ENCODE measurements around the gene MRPL51.
"Not testable (repeated sequence)": the region's sequence is repeated elsewhere in the genome, so short reads cannot be mapped to it uniquely, and the experiment has no call there.

The MRPL51 gene

DNA sequence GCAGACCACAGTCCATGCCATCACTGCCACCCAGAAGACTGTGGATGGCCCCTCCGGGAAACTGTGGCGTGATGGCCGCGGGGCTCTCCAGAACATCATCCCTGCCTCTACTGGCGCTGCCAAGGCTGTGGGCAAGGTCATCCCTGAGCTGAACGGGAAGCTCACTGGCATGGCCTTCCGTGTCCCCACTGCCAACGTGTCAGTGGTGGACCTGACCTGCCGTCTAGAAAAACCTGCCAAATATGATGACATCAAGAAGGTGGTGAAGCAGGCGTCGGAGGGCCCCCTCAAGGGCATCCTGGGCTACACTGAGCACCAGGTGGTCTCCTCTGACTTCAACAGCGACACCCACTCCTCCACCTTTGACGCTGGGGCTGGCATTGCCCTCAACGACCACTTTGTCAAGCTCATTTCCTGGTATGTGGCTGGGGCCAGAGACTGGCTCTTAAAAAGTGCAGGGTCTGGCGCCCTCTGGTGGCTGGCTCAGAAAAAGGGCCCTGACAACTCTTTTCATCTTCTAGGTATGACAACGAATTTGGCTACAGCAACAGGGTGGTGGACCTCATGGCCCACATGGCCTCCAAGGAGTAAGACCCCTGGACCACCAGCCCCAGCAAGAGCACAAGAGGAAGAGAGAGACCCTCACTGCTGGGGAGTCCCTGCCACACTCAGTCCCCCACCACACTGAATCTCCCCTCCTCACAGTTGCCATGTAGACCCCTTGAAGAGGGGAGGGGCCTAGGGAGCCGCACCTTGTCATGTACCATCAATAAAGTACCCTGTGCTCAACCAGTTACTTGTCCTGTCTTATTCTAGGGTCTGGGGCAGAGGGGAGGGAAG, 44.7 kb upstream of the MRPL51 start:
- not testable (repeated sequence) for H3K9me3 ChIP-seq (ENCODE audit: insufficient read depth, low read depth, low read length); H3K4me2 ChIP-seq (ENCODE audit: low read length); H2BK5ac ChIP-seq (ENCODE audit: low read depth, low read length, poor library complexity); H3K4ac ChIP-seq (ENCODE audit: low read depth, low read length); H2BK12ac ChIP-seq (ENCODE audit: low read length); H3K23ac ChIP-seq (ENCODE audit: low read length); H2AK5ac ChIP-seq (ENCODE audit: low read length); H4K12ac ChIP-seq (ENCODE audit: low read depth, low read length); H3K27me3 ChIP-seq (ENCODE audit: insufficient read depth, low read length); H3K18ac ChIP-seq (ENCODE audit: low read length); H3K4me3 ChIP-seq (ENCODE audit: low read depth, low read length); H2BK120ac ChIP-seq (ENCODE audit: insufficient read depth, low read length, poor library complexity); H4K8ac ChIP-seq (ENCODE audit: low read depth, low read length); H4K91ac ChIP-seq (ENCODE audit: low read depth, low read length); H3K27ac ChIP-seq (ENCODE audit: low read depth, low read length); H3K14ac ChIP-seq (ENCODE audit: low read length); H3K9ac ChIP-seq (ENCODE audit: low read length); H2AFZ ChIP-seq (ENCODE audit: insufficient read depth, low read length, poor library complexity)
- H3K79me1 ChIP-seq (ENCODE audit: low read length): peaks cover 26% of the 10 kb centered on the region
- peaks cover 37 to 41% of the 10 kb centered on the region in 2 experiments for H3K36me3 ChIP-seq (ENCODE audit: control insufficient read depth in 1 of 2, insufficient read depth in 2 of 2, low read length in 2 of 2)
- peak; percentile 75 to 89 for DNase-seq
- peaks cover 19 to 26% of the 10 kb centered on the region in 2 experiments for H3K4me1 ChIP-seq (ENCODE audit: control insufficient read depth in 1 of 2, insufficient read depth in 2 of 2, low read length in 2 of 2)
- WGBS (ENCODE audit: extremely low coverage, insufficient coverage, insufficient read length): no CpG with 5 or more reads among the region's 17 CpGs
- peaks cover 22% of the 10 kb centered on the region for H3K79me2 ChIP-seq (ENCODE audit: control insufficient read depth, insufficient read depth, low read length, poor library complexity)

DNA sequence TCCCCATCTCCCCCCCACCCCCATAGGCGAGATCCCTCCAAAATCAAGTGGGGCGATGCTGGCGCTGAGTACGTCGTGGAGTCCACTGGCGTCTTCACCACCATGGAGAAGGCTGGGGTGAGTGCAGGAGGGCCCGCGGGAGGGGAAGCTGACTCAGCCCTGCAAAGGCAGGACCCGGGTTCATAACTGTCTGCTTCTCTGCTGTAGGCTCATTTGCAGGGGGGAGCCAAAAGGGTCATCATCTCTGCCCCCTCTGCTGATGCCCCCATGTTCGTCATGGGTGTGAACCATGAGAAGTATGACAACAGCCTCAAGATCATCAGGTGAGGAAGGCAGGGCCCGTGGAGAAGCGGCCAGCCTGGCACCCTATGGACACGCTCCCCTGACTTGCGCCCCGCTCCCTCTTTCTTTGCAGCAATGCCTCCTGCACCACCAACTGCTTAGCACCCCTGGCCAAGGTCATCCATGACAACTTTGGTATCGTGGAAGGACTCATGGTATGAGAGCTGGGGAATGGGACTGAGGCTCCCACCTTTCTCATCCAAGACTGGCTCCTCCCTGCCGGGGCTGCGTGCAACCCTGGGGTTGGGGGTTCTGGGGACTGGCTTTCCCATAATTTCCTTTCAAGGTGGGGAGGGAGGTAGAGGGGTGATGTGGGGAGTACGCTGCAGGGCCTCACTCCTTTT, 44.0 kb upstream of the MRPL51 start:
- Histone ChIP-seq H3K14ac (ENCODE audit: low read length) (no peak overlapping the region), H3K79me2 (ENCODE audit: control insufficient read depth, insufficient read depth, low read length, poor library complexity) (peaks cover 22% of the 10 kb centered on the region), H3K4me3 (ENCODE audit: low read depth, low read length) (peak overlapping the region; percentile 13), H4K91ac (ENCODE audit: low read depth, low read length) (no peak overlapping the region), H3K36me3 (ENCODE audit: control insufficient read depth in 1 of 2, insufficient read depth in 2 of 2, low read length in 2 of 2) (peaks cover 37 to 41% of the 10 kb centered on the region in 2 experiments), H2AK5ac (ENCODE audit: low read length) (no peak overlapping the region), H3K27me3 (ENCODE audit: insufficient read depth, low read length) (no peaks in the 10 kb centered on the region), H2AFZ (ENCODE audit: insufficient read depth, low read length, poor library complexity) (no peak overlapping the region), H3K9me3 (ENCODE audit: insufficient read depth, low read depth, low read length) (peaks cover 1% of the 10 kb centered on the region), H4K12ac (ENCODE audit: low read depth, low read length) (no peak overlapping the region), H2BK5ac (ENCODE audit: low read depth, low read length, poor library complexity) (no peak overlapping the region), H3K9ac (ENCODE audit: low read length) (no peak overlapping the region), H3K79me1 (ENCODE audit: low read length) (peaks cover 31% of the 10 kb centered on the region), H3K4me2 (ENCODE audit: low read length) (peak overlapping the region; percentile 76), H3K23ac (ENCODE audit: low read length) (no peak overlapping the region), H3K4me1 (ENCODE audit: control insufficient read depth in 1 of 2, insufficient read depth in 2 of 2, low read length in 2 of 2) (peaks cover 25 to 29% of the 10 kb centered on the region in 2 experiments), H3K4ac (ENCODE audit: low read depth, low read length) (no peak overlapping the region), H2BK12ac (ENCODE audit: low read length) (no peak overlapping the region), H3K18ac (ENCODE audit: low read length) (no peak overlapping the region), H3K27ac (ENCODE audit: low read depth, low read length) (no peak overlapping the region), H2BK120ac (ENCODE audit: insufficient read depth, low read length, poor library complexity) (no peak overlapping the region), H4K8ac (ENCODE audit: low read depth, low read length) (no peak overlapping the region)
- WGBS (ENCODE audit: extremely low coverage, insufficient coverage, insufficient read length): no CpG with 5 or more reads among the region's 19 CpGs
- DNase-seq: no peak

DNA sequence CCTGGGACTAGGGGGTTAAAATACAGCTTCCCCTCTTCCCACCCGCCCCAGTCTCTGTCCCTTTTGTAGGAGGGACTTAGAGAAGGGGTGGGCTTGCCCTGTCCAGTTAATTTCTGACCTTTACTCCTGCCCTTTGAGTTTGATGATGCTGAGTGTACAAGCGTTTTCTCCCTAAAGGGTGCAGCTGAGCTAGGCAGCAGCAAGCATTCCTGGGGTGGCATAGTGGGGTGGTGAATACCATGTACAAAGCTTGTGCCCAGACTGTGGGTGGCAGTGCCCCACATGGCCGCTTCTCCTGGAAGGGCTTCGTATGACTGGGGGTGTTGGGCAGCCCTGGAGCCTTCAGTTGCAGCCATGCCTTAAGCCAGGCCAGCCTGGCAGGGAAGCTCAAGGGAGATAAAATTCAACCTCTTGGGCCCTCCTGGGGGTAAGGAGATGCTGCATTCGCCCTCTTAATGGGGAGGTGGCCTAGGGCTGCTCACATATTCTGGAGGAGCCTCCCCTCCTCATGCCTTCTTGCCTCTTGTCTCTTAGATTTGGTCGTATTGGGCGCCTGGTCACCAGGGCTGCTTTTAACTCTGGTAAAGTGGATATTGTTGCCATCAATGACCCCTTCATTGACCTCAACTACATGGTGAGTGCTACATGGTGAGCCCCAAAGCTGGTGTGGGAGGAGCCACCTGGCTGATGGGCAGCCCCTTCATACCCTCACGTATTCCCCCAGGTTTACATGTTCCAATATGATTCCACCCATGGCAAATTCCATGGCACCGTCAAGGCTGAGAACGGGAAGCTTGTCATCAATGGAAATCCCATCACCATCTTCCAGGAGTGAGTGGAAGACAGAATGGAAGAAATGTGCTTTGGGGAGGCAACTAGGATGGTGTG, 43.1 kb upstream of the MRPL51 start:
- Histone ChIP-seq H2AK5ac (ENCODE audit: low read length) (no peak overlapping the region), H4K91ac (ENCODE audit: low read depth, low read length) (no peak overlapping the region), H3K79me2 (ENCODE audit: control insufficient read depth, insufficient read depth, low read length, poor library complexity) (peaks cover 22% of the 10 kb centered on the region), H3K27me3 (ENCODE audit: insufficient read depth, low read length) (no peaks in the 10 kb centered on the region), H3K79me1 (ENCODE audit: low read length) (peaks cover 32% of the 10 kb centered on the region), H3K18ac (ENCODE audit: low read length) (peak overlapping the region; percentile 42), H3K9ac (ENCODE audit: low read length) (peak overlapping the region; percentile 72), H3K4me2 (ENCODE audit: low read length) (peak overlapping the region; percentile 76), H4K12ac (ENCODE audit: low read depth, low read length) (no peak overlapping the region), H3K4ac (ENCODE audit: low read depth, low read length) (peak overlapping the region; percentile 30), H2BK120ac (ENCODE audit: insufficient read depth, low read length, poor library complexity) (no peak overlapping the region), H4K8ac (ENCODE audit: low read depth, low read length) (no peak overlapping the region), H3K4me1 (ENCODE audit: control insufficient read depth in 1 of 2, insufficient read depth in 2 of 2, low read length in 2 of 2) (peaks cover 21 to 24% of the 10 kb centered on the region in 2 experiments), H3K14ac (ENCODE audit: low read length) (no peak overlapping the region), H3K27ac (ENCODE audit: low read depth, low read length) (peak overlapping the region; percentile 93), H2BK12ac (ENCODE audit: low read length) (no peak overlapping the region), H2BK5ac (ENCODE audit: low read depth, low read length, poor library complexity) (no peak overlapping the region), H3K23ac (ENCODE audit: low read length) (no peak overlapping the region), H2AFZ (ENCODE audit: insufficient read depth, low read length, poor library complexity) (no peak overlapping the region), H3K9me3 (ENCODE audit: insufficient read depth, low read depth, low read length) (peaks cover 1% of the 10 kb centered on the region), H3K36me3 (ENCODE audit: control insufficient read depth in 1 of 2, insufficient read depth in 2 of 2, low read length in 2 of 2) (peaks cover 38 to 39% of the 10 kb centered on the region in 2 experiments), H3K4me3 (ENCODE audit: low read depth, low read length) (peak overlapping the region; percentile 96)
- no peak for DNase-seq
- no CpG with 5 or more reads among the region's 10 CpGs for WGBS (ENCODE audit: extremely low coverage, insufficient coverage, insufficient read length)

DNA sequence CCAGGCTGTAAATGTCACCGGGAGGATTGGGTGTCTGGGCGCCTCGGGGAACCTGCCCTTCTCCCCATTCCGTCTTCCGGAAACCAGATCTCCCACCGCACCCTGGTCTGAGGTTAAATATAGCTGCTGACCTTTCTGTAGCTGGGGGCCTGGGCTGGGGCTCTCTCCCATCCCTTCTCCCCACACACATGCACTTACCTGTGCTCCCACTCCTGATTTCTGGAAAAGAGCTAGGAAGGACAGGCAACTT, 42.6 kb upstream of the MRPL51 start:
- H3K4ac ChIP-seq (ENCODE audit: low read depth, low read length): peak overlapping the region; percentile 95
- peak overlapping the region; percentile 98 for H3K9ac ChIP-seq (ENCODE audit: low read length)
- H4K91ac ChIP-seq (ENCODE audit: low read depth, low read length): no peak overlapping the region
- H2BK12ac ChIP-seq (ENCODE audit: low read length): no peak overlapping the region
- no peak overlapping the region for H2AFZ ChIP-seq (ENCODE audit: insufficient read depth, low read length, poor library complexity)
- no CpG with 5 or more reads among the region's 6 CpGs for WGBS (ENCODE audit: extremely low coverage, insufficient coverage, insufficient read length)
- H4K8ac ChIP-seq (ENCODE audit: low read depth, low read length): no peak overlapping the region
- peak overlapping the region; percentile 93 for H3K27ac ChIP-seq (ENCODE audit: low read depth, low read length)
- peaks cover 19 to 26% of the 10 kb centered on the region in 2 experiments for H3K4me1 ChIP-seq (ENCODE audit: control insufficient read depth in 1 of 2, insufficient read depth in 2 of 2, low read length in 2 of 2)
- peak overlapping the region; percentile 96 for H3K4me3 ChIP-seq (ENCODE audit: low read depth, low read length)
- H3K4me2 ChIP-seq (ENCODE audit: low read length): peak overlapping the region; percentile 76
- H3K14ac ChIP-seq (ENCODE audit: low read length): peak overlapping the region; percentile 84
- H3K79me2 ChIP-seq (ENCODE audit: control insufficient read depth, insufficient read depth, low read length, poor library complexity): peaks cover 22% of the 10 kb centered on the region
- H2AK5ac ChIP-seq (ENCODE audit: low read length): no peak overlapping the region
- H2BK120ac ChIP-seq (ENCODE audit: insufficient read depth, low read length, poor library complexity): no peak overlapping the region
- no peak overlapping the region for H4K12ac ChIP-seq (ENCODE audit: low read depth, low read length)
- peaks cover 43 to 44% of the 10 kb centered on the region in 2 experiments for H3K36me3 ChIP-seq (ENCODE audit: control insufficient read depth in 1 of 2, insufficient read depth in 2 of 2, low read length in 2 of 2)
- no peak overlapping the region for H2BK5ac ChIP-seq (ENCODE audit: low read depth, low read length, poor library complexity)
- H3K27me3 ChIP-seq (ENCODE audit: insufficient read depth, low read length): no peaks in the 10 kb centered on the region
- peaks cover 35% of the 10 kb centered on the region for H3K79me1 ChIP-seq (ENCODE audit: low read length)
- DNase-seq: no peak
- peaks cover 1% of the 10 kb centered on the region for H3K9me3 ChIP-seq (ENCODE audit: insufficient read depth, low read depth, low read length)
- peak overlapping the region; percentile 89 for H3K18ac ChIP-seq (ENCODE audit: low read length)
- no peak overlapping the region for H3K23ac ChIP-seq (ENCODE audit: low read length)
